Natural killer cell treated with Interleukin-12 subunit alpha and Interleukin-12 subunit beta and Interleukin-15 and Interleukin-18, amount 100 ng/mL, for 72 hours (primary cell): ENCODE data around the gene ACSS1. TPM values are rescaled to one million over a fixed set of nuclear protein-coding genes. Genes with fewer than 3 reads are reported as not detected.
A peak's percentile ranks its signal among the peaks of the same experiment; 100 is the strongest.

Source experiments
- ATAC-seq, 2 donors: fragments of 150-1000 bp; cut with Tn5 transposase in 1 of 2; sonication (Bioruptor Pico), chemical (Tn5 transposase) in 1 of 2; 2 replicates each; pipeline ENCODE4 v1.10.0; 2021
- DNase-seq: peaks from one replicate; pipeline ENCODE4 v3.0.0; 2022; ENCODE audit warnings: low spot score
- H3K27ac Mint-ChIP-seq, 2 donors: 1 replicate in 1 of 2; 2 replicates in 1 of 2; pipeline ENCODE4 v1.8.0; 2022; ENCODE audit warnings: mixed read lengths in 2 of 2, mild to moderate bottlenecking in 1 of 2, moderate library complexity in 1 of 2
- H3K27me3 Mint-ChIP-seq, 2 donors: 1 replicate in 1 of 2; 2 replicates in 1 of 2; pipeline ENCODE4 v1.8.0; 2022; ENCODE audit warnings: mixed read lengths in 2 of 2
- H3K36me3 Mint-ChIP-seq: one replicate; pipeline ENCODE4 v1.8.0; 2022; ENCODE audit warnings: mixed read lengths
- H3K4me1 Mint-ChIP-seq, 2 donors: 1 replicate in 1 of 2; 2 replicates in 1 of 2; pipeline ENCODE4 v1.8.0; 2022; ENCODE audit warnings: low read depth in 2 of 2, mixed read lengths in 2 of 2, mild to moderate bottlenecking in 1 of 2
- H3K4me3 Mint-ChIP-seq: one replicate; pipeline ENCODE4 v1.8.0; 2022; ENCODE audit warnings: mixed read lengths
- H3K9me3 Mint-ChIP-seq: 2 replicates; pipeline ENCODE4 v1.8.0; 2022; ENCODE audit warnings: mixed read lengths
- total RNA-seq, 2 donors: library from RNA; stranded (reverse); gene quantifications; one replicate each; pipeline ENCODE4 v1.2.3, GENCODE V29; 2022

Gene ACSS1
- total RNA-seq, 2 donors from 2014 or later = 5.8 to 7.6 TPM

GRCh38 chr20:25059866-25060465 is 2.0 kb upstream of the ACSS1 start:
- H3K27ac Mint-ChIP-seq = no peak overlapping the region
- no peak for ATAC-seq

GRCh38 chr20:25058847-25059810 is 1.2 kb upstream of the ACSS1 start:
- Mint-ChIP-seq H3K9me3 (no peaks in the 10 kb centered on the region), H3K27me3 (peaks cover 6 to 16% of the 10 kb centered on the region in 2 donors), H3K36me3 (no peaks in the 10 kb centered on the region), H3K4me1 (peaks cover 19 to 22% of the 10 kb centered on the region in 2 donors), H3K27ac (no peak overlapping the region), H3K4me3 (peak overlapping the region; percentile 65)
- ATAC-seq = no peak
- no peak for DNase-seq

More at GRCh38 chr20:25059866-25060465, 2.0 kb upstream of the ACSS1 start:
- H3K4me3 Mint-ChIP-seq = no peak overlapping the region
- H3K36me3 Mint-ChIP-seq = no peaks in the 10 kb centered on the region
- no peak for DNase-seq
- H3K27me3 Mint-ChIP-seq = peaks cover 6 to 16% of the 10 kb centered on the region in 2 donors
- no peaks in the 10 kb centered on the region for H3K9me3 Mint-ChIP-seq
- peaks cover 11 to 13% of the 10 kb centered on the region in 2 donors for H3K4me1 Mint-ChIP-seq

DNA sequence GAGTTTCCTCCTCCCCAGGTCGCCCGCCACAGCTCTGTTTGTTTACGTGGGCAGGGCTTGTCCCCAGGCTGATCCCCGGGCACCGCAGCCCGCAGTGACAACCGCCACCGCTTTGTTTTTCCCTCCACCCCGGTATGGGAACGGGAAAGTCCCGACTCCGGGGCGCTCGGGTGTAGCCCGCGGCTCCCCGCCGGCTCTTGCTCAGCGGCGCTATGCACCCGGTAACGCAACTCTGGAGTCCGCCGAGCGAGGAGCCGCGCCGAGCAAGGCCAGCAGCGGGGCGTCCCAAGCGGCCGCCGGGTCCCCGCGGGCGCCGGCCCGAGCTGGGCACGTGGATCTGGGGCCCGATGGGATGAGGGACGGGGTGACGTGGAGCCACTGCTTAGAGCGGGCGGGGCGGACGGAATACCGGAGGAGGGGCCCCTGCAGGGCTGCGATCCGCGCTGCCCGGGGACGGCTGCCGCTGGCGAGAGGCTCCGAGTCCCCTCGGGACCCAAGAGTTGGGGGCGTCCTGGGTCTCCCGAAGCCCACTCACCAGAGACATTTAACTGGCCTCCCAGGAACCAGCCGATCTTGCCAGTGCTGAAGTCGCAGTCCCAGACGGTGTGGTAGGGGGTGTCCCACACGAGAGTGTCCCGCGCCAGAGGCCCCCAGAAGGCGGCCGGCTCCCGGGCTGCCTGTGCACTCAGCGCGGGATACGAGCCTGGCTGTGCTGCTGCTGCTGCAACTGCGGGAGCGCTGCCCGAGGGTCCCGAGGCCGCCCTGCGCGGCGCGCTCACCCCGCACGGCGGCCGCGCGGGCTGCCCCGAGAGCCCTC is 497 bp downstream of the ACSS1 start:
- Mint-ChIP-seq H3K4me3 (peak overlapping the region; percentile 78), H3K4me1 (peaks cover 28 to 36% of the 10 kb centered on the region in 2 donors), H3K27ac (peak overlapping the region; percentile 56 to 62), H3K9me3 (no peaks in the 10 kb centered on the region), H3K27me3 (peaks cover 6 to 16% of the 10 kb centered on the region in 2 donors), H3K36me3 (no peaks in the 10 kb centered on the region)
- DNase-seq = peak; percentile 90
- ATAC-seq = peak; percentile 74 to 85

DNA sequence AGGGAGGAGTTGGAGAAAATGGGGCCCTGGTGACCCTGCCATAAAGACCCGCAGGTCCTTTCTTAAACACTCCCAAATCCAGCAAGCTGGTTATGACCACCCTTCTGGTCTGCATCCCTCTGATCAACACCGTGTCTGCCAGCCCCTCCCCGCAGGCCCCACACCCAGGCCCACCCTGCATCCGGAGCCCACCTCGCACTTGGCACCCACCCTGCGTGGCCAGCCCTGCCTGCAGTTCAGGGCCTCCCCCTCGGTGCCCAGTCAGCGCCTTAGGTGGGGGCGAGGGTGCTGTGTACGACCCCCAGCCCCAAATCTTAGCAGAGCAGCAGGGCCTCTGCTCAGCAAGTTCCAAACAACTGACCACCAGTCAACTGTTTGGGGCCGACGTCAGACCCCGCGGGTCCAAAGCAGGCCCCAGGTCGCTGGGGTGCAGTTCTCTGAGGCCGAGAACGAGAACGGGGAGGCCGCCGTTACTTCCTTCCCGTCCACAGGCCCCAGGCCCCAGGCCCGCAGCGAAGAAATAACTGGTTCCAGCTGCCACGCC is 1.2 kb downstream of the ACSS1 start:
- Mint-ChIP-seq H3K4me1 (peaks cover 33 to 42% of the 10 kb centered on the region in 2 donors), H3K27ac (peak overlapping the region; percentile 56 to 62), H3K9me3 (no peaks in the 10 kb centered on the region), H3K36me3 (no peaks in the 10 kb centered on the region), H3K27me3 (peaks cover 6 to 16% of the 10 kb centered on the region in 2 donors), H3K4me3 (peak overlapping the region; percentile 78)
- DNase-seq (no peak), ATAC-seq (peak in 1 of 2 donors; percentile 1)

- Mint-ChIP-seq H3K27me3 (peaks cover 6 to 8% of the 10 kb centered on the region in 2 donors), H3K4me1 (peaks cover 40 to 50% of the 10 kb centered on the region in 2 donors), H3K9me3 (no peaks in the 10 kb centered on the region), H3K36me3 (no peaks in the 10 kb centered on the region), H3K4me3 (peak overlapping the region; percentile 78), H3K27ac (peak overlapping the region; percentile 56 to 62)
- DNase-seq (no peak), ATAC-seq (no peak)
These were observed 2.0 kb downstream of the ACSS1 start for GRCh38 chr20:25055711-25056495.

GRCh38 chr20:25054995-25055629 is 2.8 kb downstream of the ACSS1 start:
- Mint-ChIP-seq H3K4me3 (no peak overlapping the region), H3K27me3 (no peaks in the 10 kb centered on the region), H3K36me3 (no peaks in the 10 kb centered on the region), H3K9me3 (no peaks in the 10 kb centered on the region), H3K4me1 (peaks cover 40 to 52% of the 10 kb centered on the region in 2 donors), H3K27ac (peak overlapping the region in 1 of 2 donors; percentile 56)
- DNase-seq = no peak
- no peak for ATAC-seq

GRCh38 chr20:25054096-25054820 is 3.7 kb downstream of the ACSS1 start:
- ATAC-seq (no peak), DNase-seq (no peak)
- H3K27me3 Mint-ChIP-seq = no peaks in the 10 kb centered on the region
- H3K27ac Mint-ChIP-seq = peak overlapping the region; percentile 28 to 48
- no peaks in the 10 kb centered on the region for H3K9me3 Mint-ChIP-seq
- no peak overlapping the region for H3K4me3 Mint-ChIP-seq
- no peaks in the 10 kb centered on the region for H3K36me3 Mint-ChIP-seq
- H3K4me1 Mint-ChIP-seq = peaks cover 41 to 58% of the 10 kb centered on the region in 2 donors

DNA sequence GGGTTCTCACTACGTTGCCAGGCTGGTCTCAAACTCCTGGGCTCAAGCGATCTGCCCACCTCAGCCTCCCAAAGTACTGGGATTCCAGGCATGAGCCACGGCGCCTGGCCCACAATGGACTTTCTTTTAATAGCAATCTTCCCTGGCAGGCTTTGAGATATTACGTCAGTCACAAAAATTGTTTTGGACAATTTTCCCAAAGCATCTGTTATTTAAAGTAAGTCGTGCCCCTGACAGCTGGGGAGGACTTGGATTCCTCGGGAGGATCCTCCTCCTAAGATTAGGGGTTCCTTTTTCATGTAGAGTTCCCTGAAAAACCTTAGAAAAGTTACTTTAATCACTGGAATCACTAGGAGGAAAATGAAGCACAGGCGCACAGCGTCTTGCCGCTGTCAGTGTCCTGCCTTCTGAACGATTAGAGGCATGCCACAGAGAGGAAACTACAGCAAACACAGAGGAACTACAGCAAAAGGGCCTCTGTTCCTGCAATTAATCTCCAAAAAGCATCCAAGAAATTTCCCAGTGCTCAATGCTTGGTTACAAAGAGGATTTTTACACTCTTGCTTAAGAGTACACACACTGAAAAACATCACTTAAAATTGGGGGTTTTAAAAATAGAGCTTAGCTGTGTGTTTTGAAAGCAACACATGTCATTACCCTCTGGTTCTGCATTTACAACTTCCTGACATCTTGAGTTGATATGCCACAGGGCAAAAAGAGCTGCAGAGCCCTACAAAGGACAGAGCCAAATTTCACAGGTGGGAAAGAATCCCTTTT is 4.5 kb downstream of the ACSS1 start:
- H3K9me3 Mint-ChIP-seq = no peaks in the 10 kb centered on the region
- H3K27ac Mint-ChIP-seq = peak overlapping the region in 1 of 2 donors; percentile 70
- H3K27me3 Mint-ChIP-seq = no peaks in the 10 kb centered on the region
- ATAC-seq = no peak
- H3K4me1 Mint-ChIP-seq = peaks cover 47 to 60% of the 10 kb centered on the region in 2 donors
- no peaks in the 10 kb centered on the region for H3K36me3 Mint-ChIP-seq
- no peak for DNase-seq
- H3K4me3 Mint-ChIP-seq = peak overlapping the region; percentile 30

DNA sequence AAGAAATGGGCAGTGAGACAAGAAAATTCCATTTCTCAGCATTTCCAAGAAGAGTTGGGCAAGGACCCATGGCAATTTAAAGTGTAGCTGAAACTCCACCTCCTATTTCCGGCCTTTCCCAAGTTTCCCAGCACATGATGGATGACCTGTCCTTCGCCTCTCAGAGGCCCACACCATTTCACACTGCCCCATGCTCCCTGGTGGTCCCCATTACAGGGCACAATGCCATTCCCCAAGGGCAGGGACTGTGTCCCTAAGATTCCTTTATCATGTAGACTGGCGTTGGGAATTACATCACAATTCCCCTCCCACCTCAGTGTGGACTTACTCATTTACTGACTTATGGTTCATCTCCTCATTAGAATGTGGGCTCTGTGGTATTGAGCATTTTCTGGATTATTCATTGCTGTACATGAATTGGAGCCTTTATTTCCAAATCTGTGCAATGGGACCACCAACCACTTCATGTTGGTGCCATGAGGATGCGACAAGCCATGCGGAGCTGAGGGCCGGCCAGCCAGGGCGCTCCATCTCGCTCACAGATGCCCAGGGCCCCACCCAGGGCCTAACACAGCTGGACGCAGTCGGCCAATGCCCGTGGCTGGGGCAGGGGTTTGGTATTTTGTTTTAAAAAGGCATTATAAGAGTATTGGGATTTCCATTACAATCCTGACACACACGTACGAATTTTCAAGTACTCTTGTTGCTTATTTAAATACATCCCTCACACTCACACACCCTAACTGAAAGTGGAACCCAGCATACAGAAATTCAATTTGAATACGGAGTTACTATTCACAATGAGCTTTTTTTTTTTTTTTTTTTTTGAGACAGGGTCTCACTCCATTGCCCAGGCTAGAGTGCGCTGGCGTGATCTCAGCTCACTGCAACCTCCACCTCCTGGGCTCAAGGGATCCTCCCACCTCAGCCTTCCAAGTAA is 5.4 kb downstream of the ACSS1 start:
- DNase-seq = no peak
- Mint-ChIP-seq H3K9me3 (no peaks in the 10 kb centered on the region), H3K27ac (peak overlapping the region in 1 of 2 donors; percentile 70), H3K4me1 (peaks cover 47 to 60% of the 10 kb centered on the region in 2 donors), H3K4me3 (no peak overlapping the region), H3K27me3 (no peaks in the 10 kb centered on the region), H3K36me3 (no peaks in the 10 kb centered on the region)
- ATAC-seq = no peak

GRCh38 chr20:25051386-25052155 is 6.4 kb downstream of the ACSS1 start:
- no peaks in the 10 kb centered on the region for H3K27me3 Mint-ChIP-seq
- H3K4me1 Mint-ChIP-seq = peaks cover 47 to 58% of the 10 kb centered on the region in 2 donors
- H3K27ac Mint-ChIP-seq = peak overlapping the region in 1 of 2 donors; percentile 71
- H3K36me3 Mint-ChIP-seq = no peaks in the 10 kb centered on the region
- no peaks in the 10 kb centered on the region for H3K9me3 Mint-ChIP-seq
- H3K4me3 Mint-ChIP-seq = no peak overlapping the region
- DNase-seq = no peak
- no peak for ATAC-seq
